Panc1 (cell line): ENCODE data around the gene PEX16. TPM values are rescaled to one million over a fixed set of nuclear protein-coding genes. Genes with fewer than 3 reads are reported as not detected.
A peak's percentile ranks its signal among the peaks of the same experiment; 100 is the strongest.

ENCODE experiments used
- ATAC-seq: fragments of 200-7000 bp; cut with Tn5 transposase; 2 replicates; pipeline ENCODE4 v1.9.1; 2020; ENCODE audit warnings: mild to moderate bottlenecking, moderate library complexity
- BruUV-seq: library from RNA; stranded (reverse); fragments of 400-500 nt; replicated peaks from 2 replicates; lab custom pipeline; 2021; lab: Mats Ljungman, UMichigan
- CTCF ChIA-PET: fragments of 300-600 bp; sonication (Branson Sonifier 250); formaldehyde crosslinking; loops from one replicate; lab custom pipeline; 2022; ENCODE audit warnings: antibody characterized with exemption; lab: Charles Lee
- POLR2A ChIA-PET: fragments of 300-600 bp; sonication (Branson Sonifier 250); formaldehyde crosslinking; loops from one replicate; lab custom pipeline; 2022; ENCODE audit warnings: antibody characterized with exemption; lab: Charles Lee
- DNase-seq: peaks from one replicate; pipeline ENCODE4 v3.0.0-alpha.2; 2010; ENCODE audit warnings: low read depth, low spot score
- H3K27ac ChIP-seq: 2 replicates; pipeline ENCODE4 v1.5.1; 2011; ENCODE audit warnings: mild to moderate bottlenecking, low read length, inconsistent platforms
- H3K27me3 ChIP-seq: fragments of 200-500 bp; sonication (Bioruptor generic); 2 replicates; pipeline ENCODE4 v1.6.0; 2014; ENCODE audit warnings: low read length, inconsistent platforms; ENCODE audit not compliant: control insufficient read depth, insufficient read depth
- H3K36me3 ChIP-seq: fragments of 200-500 bp; sonication (Bioruptor generic); 2 replicates; pipeline ENCODE4 v1.5.1; 2014; ENCODE audit warnings: inconsistent platforms, mild to moderate bottlenecking, low read length, moderate library complexity; ENCODE audit not compliant: control insufficient read depth, insufficient read depth
- H3K4me1 ChIP-seq: 2 replicates; pipeline ENCODE4 v1.5.1; 2011; ENCODE audit warnings: inconsistent platforms, mild to moderate bottlenecking, low read length, moderate library complexity; ENCODE audit not compliant: control insufficient read depth, insufficient read depth
- H3K4me3 ChIP-seq, 2 experiments: 2 replicates each; pipeline ENCODE4 v1.5.1; 2011 to 2012; ENCODE audit warnings: low read depth in 2 of 2, low read length in 2 of 2, mild to moderate bottlenecking in 2 of 2, inconsistent platforms in 1 of 2, moderate library complexity in 1 of 2
- H3K9me3 ChIP-seq: fragments of 200-500 bp; sonication (Bioruptor generic); 2 replicates; pipeline ENCODE4 v1.5.1; 2014; ENCODE audit warnings: low read depth, mild to moderate bottlenecking, inconsistent platforms, low read length, moderate library complexity; ENCODE audit not compliant: control insufficient read depth, insufficient read depth
- POLR2AphosphoS5 ChIP-seq: IDR thresholded peaks from 2 replicates; pipeline ENCODE4 v1.6.1; 2012; ENCODE audit warnings: mild to moderate bottlenecking, low read depth, low read length, moderate library complexity
- SIN3A ChIP-seq: IDR thresholded peaks from 2 replicates; pipeline ENCODE4 v1.6.1; 2012; ENCODE audit warnings: low read depth, mild to moderate bottlenecking, low read length, moderate library complexity, borderline replicate concordance; ENCODE audit not compliant: insufficient read depth
- TCF7L2 ChIP-seq: IDR thresholded peaks from 2 replicates; pipeline ENCODE4 v1.6.1; 2011; ENCODE audit warnings: mild to moderate bottlenecking, low read depth, low read length, inconsistent platforms
- in situ Hi-C: cut with HindIII; loops from 2 replicates; pipeline ENCODE4 v1.10.0; 2016; ENCODE audit warnings: low sequenced_read_pairs, low pct_unique_long_range_greater_than_20kb
- intact Hi-C: fragments of 100-400 bp; cut with micrococcal nuclease; formaldehyde crosslinking; loops from one replicate; pipeline ENCODE4 v1.10.0; 2022; ENCODE audit not compliant: unreplicated experiment
- total RNA-seq: library from RNA; stranded (reverse); gene quantifications from one replicate; pipeline ENCODE4 v1.2.1, GENCODE V29; 2021; ENCODE audit not compliant: unreplicated experiment
- TF ChIP-seq, protein P1 (sequence below), 2 experiments: IDR thresholded peaks; 2 replicates each; pipeline ENCODE4 v1.6.1; 2011 to 2012; ENCODE audit warnings: low read depth in 2 of 2, control low read depth in 1 of 2, low read length in 1 of 2, mild to moderate bottlenecking in 1 of 2, moderate library complexity in 1 of 2; ENCODE audit not compliant: insufficient read depth in 1 of 2
- TF ChIP-seq, protein P2 (sequence below): fragments of 450-650 bp; IDR thresholded peaks from 2 replicates; pipeline ENCODE4 v1.5.1; 2017; ENCODE audit warnings: mild to moderate bottlenecking

Gene PEX16
- total RNA-seq, 1 experiment from 2014 or later: 37.5 TPM

DNA sequence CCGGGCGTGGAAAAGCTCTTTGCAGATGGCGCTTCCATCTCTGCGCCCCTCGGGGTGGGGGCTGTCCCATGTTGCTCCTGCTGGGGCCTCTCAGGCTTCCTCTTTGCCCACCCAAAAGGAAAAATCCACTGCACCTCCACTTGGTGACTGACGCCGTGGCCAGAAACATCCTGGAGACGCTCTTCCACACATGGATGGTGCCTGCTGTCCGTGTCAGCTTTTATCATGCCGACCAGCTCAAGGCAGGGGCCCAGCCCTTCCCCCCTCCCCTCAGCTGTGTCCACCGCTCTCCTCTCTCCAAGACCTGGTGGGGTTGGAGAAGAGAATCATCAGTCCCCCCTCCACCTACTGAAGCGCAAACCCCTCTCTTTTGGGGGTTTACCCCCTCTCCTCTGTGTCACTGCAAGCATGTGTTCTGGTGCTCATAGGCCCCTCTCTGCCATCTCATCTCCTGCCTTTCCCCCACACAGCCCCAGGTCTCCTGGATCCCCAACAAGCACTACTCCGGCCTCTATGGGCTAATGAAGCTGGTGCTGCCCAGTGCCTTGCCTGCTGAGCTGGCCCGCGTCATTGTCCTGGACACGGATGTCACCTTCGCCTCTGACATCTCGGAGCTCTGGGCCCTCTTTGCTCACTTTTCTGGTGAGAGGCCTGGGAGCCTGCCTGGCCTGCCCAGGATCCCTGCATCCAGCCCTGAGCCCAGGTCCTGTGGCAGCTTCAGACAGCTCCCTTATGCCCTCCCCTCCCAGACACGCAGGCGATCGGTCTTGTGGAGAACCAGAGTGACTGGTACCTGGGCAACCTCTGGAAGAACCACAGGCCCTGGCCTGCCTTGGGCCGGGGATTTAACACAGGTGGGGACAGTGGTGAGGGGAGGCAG, 6.6 kb upstream of the PEX16 start:
- H3K4me3 ChIP-seq: no peak overlapping the region
- in situ Hi-C loops (no loop called here), intact Hi-C loops (no loop called here)
- TF ChIP-seq TCF7L2 (no peak), SIN3A (no peak), POLR2AphosphoS5 (no peak)
- TF ChIP-seq, protein P1, sequence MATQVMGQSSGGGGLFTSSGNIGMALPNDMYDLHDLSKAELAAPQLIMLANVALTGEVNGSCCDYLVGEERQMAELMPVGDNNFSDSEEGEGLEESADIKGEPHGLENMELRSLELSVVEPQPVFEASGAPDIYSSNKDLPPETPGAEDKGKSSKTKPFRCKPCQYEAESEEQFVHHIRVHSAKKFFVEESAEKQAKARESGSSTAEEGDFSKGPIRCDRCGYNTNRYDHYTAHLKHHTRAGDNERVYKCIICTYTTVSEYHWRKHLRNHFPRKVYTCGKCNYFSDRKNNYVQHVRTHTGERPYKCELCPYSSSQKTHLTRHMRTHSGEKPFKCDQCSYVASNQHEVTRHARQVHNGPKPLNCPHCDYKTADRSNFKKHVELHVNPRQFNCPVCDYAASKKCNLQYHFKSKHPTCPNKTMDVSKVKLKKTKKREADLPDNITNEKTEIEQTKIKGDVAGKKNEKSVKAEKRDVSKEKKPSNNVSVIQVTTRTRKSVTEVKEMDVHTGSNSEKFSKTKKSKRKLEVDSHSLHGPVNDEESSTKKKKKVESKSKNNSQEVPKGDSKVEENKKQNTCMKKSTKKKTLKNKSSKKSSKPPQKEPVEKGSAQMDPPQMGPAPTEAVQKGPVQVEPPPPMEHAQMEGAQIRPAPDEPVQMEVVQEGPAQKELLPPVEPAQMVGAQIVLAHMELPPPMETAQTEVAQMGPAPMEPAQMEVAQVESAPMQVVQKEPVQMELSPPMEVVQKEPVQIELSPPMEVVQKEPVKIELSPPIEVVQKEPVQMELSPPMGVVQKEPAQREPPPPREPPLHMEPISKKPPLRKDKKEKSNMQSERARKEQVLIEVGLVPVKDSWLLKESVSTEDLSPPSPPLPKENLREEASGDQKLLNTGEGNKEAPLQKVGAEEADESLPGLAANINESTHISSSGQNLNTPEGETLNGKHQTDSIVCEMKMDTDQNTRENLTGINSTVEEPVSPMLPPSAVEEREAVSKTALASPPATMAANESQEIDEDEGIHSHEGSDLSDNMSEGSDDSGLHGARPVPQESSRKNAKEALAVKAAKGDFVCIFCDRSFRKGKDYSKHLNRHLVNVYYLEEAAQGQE (IDR thresholded peaks at IDR 0.05; ENCODE audit: insufficient read depth in 1 of 2, low read depth in 2 of 2, low read length in 1 of 2): no peak
- TF ChIP-seq, protein P2, sequence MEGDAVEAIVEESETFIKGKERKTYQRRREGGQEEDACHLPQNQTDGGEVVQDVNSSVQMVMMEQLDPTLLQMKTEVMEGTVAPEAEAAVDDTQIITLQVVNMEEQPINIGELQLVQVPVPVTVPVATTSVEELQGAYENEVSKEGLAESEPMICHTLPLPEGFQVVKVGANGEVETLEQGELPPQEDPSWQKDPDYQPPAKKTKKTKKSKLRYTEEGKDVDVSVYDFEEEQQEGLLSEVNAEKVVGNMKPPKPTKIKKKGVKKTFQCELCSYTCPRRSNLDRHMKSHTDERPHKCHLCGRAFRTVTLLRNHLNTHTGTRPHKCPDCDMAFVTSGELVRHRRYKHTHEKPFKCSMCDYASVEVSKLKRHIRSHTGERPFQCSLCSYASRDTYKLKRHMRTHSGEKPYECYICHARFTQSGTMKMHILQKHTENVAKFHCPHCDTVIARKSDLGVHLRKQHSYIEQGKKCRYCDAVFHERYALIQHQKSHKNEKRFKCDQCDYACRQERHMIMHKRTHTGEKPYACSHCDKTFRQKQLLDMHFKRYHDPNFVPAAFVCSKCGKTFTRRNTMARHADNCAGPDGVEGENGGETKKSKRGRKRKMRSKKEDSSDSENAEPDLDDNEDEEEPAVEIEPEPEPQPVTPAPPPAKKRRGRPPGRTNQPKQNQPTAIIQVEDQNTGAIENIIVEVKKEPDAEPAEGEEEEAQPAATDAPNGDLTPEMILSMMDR: no peak
- ChIA-PET POLR2A (no interaction called here), CTCF (interaction anchor here (0.6 kb wide), 1 partner anchor 822 kb away, joined by 4 read pairs; no protein-coding TSS in a partner anchor)
- H3K9me3 ChIP-seq: no peaks in the 10 kb centered on the region
- ATAC-seq (peak; percentile 37; the same call in 1 of the 2 replicates), DNase-seq (no peak)
- H3K36me3 ChIP-seq: peaks cover 3% of the 10 kb centered on the region; the same call in 1 of the 2 replicates
- no TSS peak for BruUV-seq
- no peaks in the 10 kb centered on the region; the same call in 1 of the 2 replicates for H3K27me3 ChIP-seq
- no peak overlapping the region for H3K27ac ChIP-seq
- peaks cover under 1% of the 10 kb centered on the region; the same call in 1 of the 2 replicates for H3K4me1 ChIP-seq

DNA sequence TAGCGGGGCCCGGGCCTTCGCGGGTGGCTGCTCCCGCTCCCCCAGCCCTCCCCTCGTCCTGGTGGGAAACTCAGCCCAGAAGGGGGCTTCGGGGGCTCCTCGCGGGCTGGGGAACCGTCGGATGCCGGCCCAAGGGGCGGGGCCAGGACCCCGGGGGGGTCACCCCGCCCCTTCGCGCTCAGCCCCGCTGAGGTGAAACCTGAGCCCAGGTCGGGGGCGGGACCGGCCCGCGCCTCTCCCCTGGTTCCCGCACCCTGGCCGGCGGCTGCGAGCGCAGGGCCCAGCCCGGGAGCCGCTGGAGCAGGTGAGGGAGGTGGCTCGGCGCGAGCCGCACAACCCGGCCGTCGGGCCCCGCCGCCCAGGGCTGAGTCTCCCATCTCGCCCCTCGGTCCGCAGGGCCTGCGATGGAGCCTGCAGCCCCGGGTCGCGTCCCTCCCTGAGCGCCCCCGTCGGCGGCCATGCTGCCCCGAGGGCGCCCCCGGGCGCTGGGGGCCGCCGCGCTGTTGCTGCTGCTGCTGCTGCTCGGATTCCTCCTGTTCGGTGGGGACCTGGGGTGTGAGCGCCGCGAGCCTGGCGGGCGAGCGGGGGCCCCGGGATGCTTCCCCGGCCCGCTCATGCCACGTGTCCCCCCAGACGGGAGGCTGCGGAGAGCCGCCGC, 4.9 kb upstream of the PEX16 start, which contains the start of gene LARGE2:
TSS of gene LARGE2 (plus strand) at position 232 of the 658 bp plus-strand sequence. CDS start at position 459, 227 bp downstream.
- Histone ChIP-seq H3K36me3 (peaks cover 4% of the 10 kb centered on the region; the same call in 1 of the 2 replicates), H3K27me3 (no peaks in the 10 kb centered on the region; the same call in 1 of the 2 replicates), H3K9me3 (no peaks in the 10 kb centered on the region), H3K4me1 (peaks cover 5% of the 10 kb centered on the region), H3K4me3 (peak within 1 kb of the TSS; percentile 41 to 42), H3K27ac (no peak within 1 kb of the TSS)
- peak; percentile 4; the same call in 1 of the 2 replicates for ATAC-seq
- CTCF ChIA-PET: no interaction called here
- POLR2A ChIA-PET: interaction anchor here (0.6 kb wide), 1 partner anchor 196 kb away, joined by 3 read pairs; no protein-coding TSS in a partner anchor
- BruUV-seq: no TSS peak
- intact Hi-C loops (no loop called here), in situ Hi-C loops (no loop called here)
- DNase-seq: no peak
- TF ChIP-seq SIN3A: no peak
- TF ChIP-seq, protein P2: no peak
- no peak for TF ChIP-seq TCF7L2
- TF ChIP-seq POLR2AphosphoS5: no peak
- TF ChIP-seq, protein P1 (IDR thresholded peaks at IDR 0.05; ENCODE audit: insufficient read depth in 1 of 2, low read depth in 2 of 2, low read length in 1 of 2): no peak
